CD14-positive monocyte (primary cell): ENCODE data around the gene MLIP. TPM values are rescaled to one million over a fixed set of nuclear protein-coding genes. Genes with fewer than 3 reads are reported as not detected.

Experiments
- DNase-seq, 3 donors: peaks; one replicate each; pipeline ENCODE4 v3.0.0-alpha.2; 2011 to 2022
- H2AFZ ChIP-seq: 2 replicates; pipeline ENCODE4 v1.6.0; 2012; ENCODE audit warnings: mild to moderate bottlenecking, low read depth, low read length, inconsistent platforms; ENCODE audit not compliant: insufficient read depth, poor library complexity, severe bottlenecking
- H3K27ac ChIP-seq, 2 donors: 1 replicate in 1 of 2; 2 replicates in 1 of 2; pipeline ENCODE4 v1.5.1; 2012 to 2013; ENCODE audit warnings: low read length in 2 of 2, control low read depth in 1 of 2, inconsistent platforms in 1 of 2, low read depth in 1 of 2, mild to moderate bottlenecking in 1 of 2
- H3K27me3 ChIP-seq, 2 donors: one replicate each; pipeline versions ENCODE4 v1.6.0 to v1.6.1; 2011 to 2013; ENCODE audit warnings: low read length in 2 of 2; ENCODE audit not compliant: control insufficient read depth in 2 of 2, insufficient read depth in 2 of 2
- H3K36me3 ChIP-seq, 2 donors: replicated peaks in 1 of 2; 1 replicate in 1 of 2; 2 replicates in 1 of 2; pipeline versions ENCODE4 v1.5.1 to v1.6.1; 2012 to 2013; ENCODE audit warnings: low read length in 2 of 2, control low read depth in 1 of 2, inconsistent platforms in 1 of 2, mild to moderate bottlenecking in 1 of 2; ENCODE audit not compliant: insufficient read depth in 2 of 2, control insufficient read depth in 1 of 2
- H3K4me1 ChIP-seq, 2 donors: 1 replicate in 1 of 2; 2 replicates in 1 of 2; pipeline versions ENCODE4 v1.5.1 to v1.6.1; 2012 to 2013; ENCODE audit warnings: low read length in 2 of 2, control low read depth in 1 of 2, inconsistent platforms in 1 of 2, mild to moderate bottlenecking in 1 of 2, moderate library complexity in 1 of 2; ENCODE audit not compliant: insufficient read depth in 2 of 2, control insufficient read depth in 1 of 2
- H3K4me2 ChIP-seq: replicated peaks from 2 replicates; pipeline ENCODE3; 2012; ENCODE audit warnings: low read length, moderate library complexity, mild to moderate bottlenecking; ENCODE audit not compliant: poor library complexity, severe bottlenecking; ENCODE audit errors: extremely low read depth
- H3K4me3 ChIP-seq, 3 experiments: fragments of 200-600 bp in 1 of 3; sonication (generic) in 1 of 3; replicated peaks in 1 of 3; 1 replicate in 2 of 3; 2 replicates in 1 of 3; pipeline ENCODE4 v1.5.1; 2011 to 2013; ENCODE audit warnings: low read length in 3 of 3, mild to moderate bottlenecking in 3 of 3, control low read depth in 2 of 3, low read depth in 2 of 3, inconsistent platforms in 1 of 3, moderate library complexity in 1 of 3
- H3K79me2 ChIP-seq: 2 replicates; pipeline ENCODE4 v1.6.0; 2012; ENCODE audit warnings: mild to moderate bottlenecking, control low read depth, inconsistent platforms, low read length, moderate library complexity; ENCODE audit not compliant: insufficient read depth
- H3K9ac ChIP-seq: 2 replicates; pipeline ENCODE4 v1.6.0; 2017; ENCODE audit warnings: low read length, mild to moderate bottlenecking; ENCODE audit not compliant: insufficient read depth, poor library complexity, severe bottlenecking
- H3K9me3 ChIP-seq, 2 donors: replicated peaks in 1 of 2; 1 replicate in 1 of 2; 2 replicates in 1 of 2; pipeline versions ENCODE4 v1.5.1 to v1.6.1; 2012 to 2013; ENCODE audit warnings: low read length in 2 of 2, control low read depth in 1 of 2; ENCODE audit not compliant: control insufficient read depth in 1 of 2, insufficient read depth in 1 of 2
- H4K20me1 ChIP-seq: 2 replicates; pipeline ENCODE4 v1.6.0; 2012; ENCODE audit warnings: mild to moderate bottlenecking, low read length, control low read depth, moderate library complexity; ENCODE audit not compliant: insufficient read depth
- H3K27ac Mint-ChIP-seq, 7 donors: one replicate each; pipeline ENCODE4 v1.8.0; 2020; ENCODE audit warnings: mild to moderate bottlenecking in 7 of 7, mixed read lengths in 7 of 7, moderate library complexity in 6 of 7, inconsistent platforms in 2 of 7
- H3K27me3 Mint-ChIP-seq, 3 donors: one replicate each; pipeline ENCODE4 v1.8.0; 2021 to 2022; ENCODE audit warnings: low read depth in 3 of 3, mild to moderate bottlenecking in 3 of 3, mixed read lengths in 3 of 3, moderate library complexity in 3 of 3, inconsistent platforms in 1 of 3
- H3K36me3 Mint-ChIP-seq, 2 donors: one replicate each; pipeline ENCODE4 v1.8.0; 2020; ENCODE audit warnings: mixed read lengths in 2 of 2, inconsistent platforms in 1 of 2, mild to moderate bottlenecking in 1 of 2
- H3K4me1 Mint-ChIP-seq: one replicate; pipeline ENCODE4 v1.8.0; 2020; ENCODE audit warnings: mild to moderate bottlenecking, mixed read lengths
- H3K4me3 Mint-ChIP-seq, 2 donors: one replicate each; pipeline ENCODE4 v1.8.0; 2020; ENCODE audit warnings: mild to moderate bottlenecking in 2 of 2, mixed read lengths in 2 of 2, moderate library complexity in 1 of 2
- H3K9me3 Mint-ChIP-seq, 7 donors: one replicate each; pipeline ENCODE4 v1.8.0; 2020 to 2022; ENCODE audit warnings: mixed read lengths in 7 of 7, mild to moderate bottlenecking in 6 of 7, moderate library complexity in 6 of 7, inconsistent platforms in 2 of 7
- CTCF ChIP-seq: fragments of 200-600 bp; IDR thresholded peaks from one replicate; pipeline ENCODE4 v1.8.0; 2022; ENCODE audit warnings: antibody characterized with exemption, mild to moderate bottlenecking
- WGBS: methylation state at CpG from one replicate; pipeline ENCODE4 v1.1.5; 2013; ENCODE audit warnings: missing lambda C conversion rate; ENCODE audit not compliant: insufficient coverage; 5-methylcytosine and 5-hydroxymethylcytosine counted together
- intact Hi-C, 2 donors: fragments of 100-400 bp; cut with micrococcal nuclease; formaldehyde crosslinking; loops; one replicate each; pipeline versions ENCODE4 v1.15.0 to v1.15.1; 2023
- polyA plus RNA-seq, 3 donors: library from polyadenylated mRNA; depleted of rRNA in 1 of 3; unstranded in 2 of 3; stranded (reverse) in 1 of 3; fragments of 300-500 nt in 2 of 3; fragments of >200 nt in 1 of 3; fragmentation: Illumina TruSeq in 2 of 3; gene quantifications; 1 replicate in 2 of 3; 2 replicates in 1 of 3; pipeline ENCODE4 v1.2.3, GENCODE V29; 2012 to 2021

MLIP gene
- polyA plus RNA-seq, 3 donors: not detected

- no peak overlapping the region for H3K27ac ChIP-seq
- no peak overlapping the region for H2AFZ ChIP-seq
- no peak overlapping the region for H3K9ac ChIP-seq
- H4K20me1 ChIP-seq: no peaks in the 10 kb centered on the region
- Mint-ChIP-seq H3K4me3 (no peak overlapping the region), H3K4me1 (no peaks in the 10 kb centered on the region), H3K36me3 (no peaks in the 10 kb centered on the region), H3K9me3 (peaks cover 0 to 6% (median 2%) of the 10 kb centered on the region in 7 donors), H3K27ac (peak overlapping the region in 1 of 7 donors; percentile 7), H3K27me3 (no peaks in the 10 kb centered on the region)
- no peaks in the 10 kb centered on the region for H3K27me3 ChIP-seq
- H3K36me3 ChIP-seq: no peaks in the 10 kb centered on the region
- H3K79me2 ChIP-seq: no peaks in the 10 kb centered on the region
- H3K9me3 ChIP-seq: no peaks in the 10 kb centered on the region
- H3K4me1 ChIP-seq: no peaks in the 10 kb centered on the region
- intact Hi-C loops: no loop called here
- DNase-seq: no peak
- no peak overlapping the region for H3K4me3 ChIP-seq
- WGBS: 77% methylated on average over 1 of the region's 1 CpG
- TF ChIP-seq CTCF: no peak
- no peak overlapping the region for H3K4me2 ChIP-seq
Measured at GRCh38 chr6:54310377-54311152, 199.3 kb downstream of the MLIP start.

- no peaks in the 10 kb centered on the region for H3K9me3 ChIP-seq
- H3K27ac ChIP-seq: no peak overlapping the region
- Mint-ChIP-seq H3K9me3 (peaks cover 0 to 2% (median 0%) of the 10 kb centered on the region in 7 donors), H3K36me3 (no peaks in the 10 kb centered on the region), H3K4me1 (no peaks in the 10 kb centered on the region), H3K27ac (no peak overlapping the region), H3K27me3 (no peaks in the 10 kb centered on the region), H3K4me3 (no peak overlapping the region)
- no peak overlapping the region for H3K4me3 ChIP-seq
- no peaks in the 10 kb centered on the region for H3K27me3 ChIP-seq
- WGBS: 71% methylated on average over 1 of the region's 4 CpGs
- H3K4me2 ChIP-seq: no peak overlapping the region
- TF ChIP-seq CTCF: no peak
- H3K4me1 ChIP-seq: no peaks in the 10 kb centered on the region
- no peaks in the 10 kb centered on the region for H3K79me2 ChIP-seq
- no peak overlapping the region for H2AFZ ChIP-seq
- H3K36me3 ChIP-seq: no peaks in the 10 kb centered on the region
- H3K9ac ChIP-seq: no peak overlapping the region
- intact Hi-C loops: no loop called here
- DNase-seq: no peak
- no peaks in the 10 kb centered on the region for H4K20me1 ChIP-seq
Measured at GRCh38 chr6:54315656-54316055, 204.4 kb downstream of the MLIP start.

Other genes starting within 250 kb of the MLIP start
- gene TINAG, start 197.0 kb downstream of the MLIP start, polyA plus RNA-seq: not detected